ENCODE results near the gene ZBTB8A.
"Not testable (repeated sequence)": the region's sequence is repeated elsewhere in the genome, so short reads cannot be mapped to it uniquely, and the experiment has no call there.

Gene ZBTB8A

GRCh38 chr1:32533792-32534327 is 5.4 kb upstream of the ZBTB8A start:
- in situ Hi-C loops (cut with MboI; ENCODE audit: low pct_unique_long_range_greater_than_20kb, low sequenced_read_pairs): no loop called here
- peak; percentile 90 for DNase-seq

GRCh38 chr1:32536117-32536516 is 3.1 kb upstream of the ZBTB8A start:
- in situ Hi-C loops (cut with MboI; ENCODE audit: low pct_unique_long_range_greater_than_20kb, low sequenced_read_pairs): no loop called here
- DNase-seq: peak; percentile 79

GRCh38 chr1:32536764-32537163 is 2.5 kb upstream of the ZBTB8A start:
- in situ Hi-C loops (cut with MboI; ENCODE audit: low pct_unique_long_range_greater_than_20kb, low sequenced_read_pairs): no loop called here
- no peak for DNase-seq

- DNase-seq: peak; percentile 54
- in situ Hi-C loops (cut with MboI; ENCODE audit: low pct_unique_long_range_greater_than_20kb, low sequenced_read_pairs): no loop called here
Observed at GRCh38 chr1:32539584-32540571, 651 bp downstream of the ZBTB8A start.

- in situ Hi-C loops (cut with MboI; ENCODE audit: low pct_unique_long_range_greater_than_20kb, low sequenced_read_pairs): no loop called here
- peak; percentile 29 for DNase-seq
Observed at GRCh38 chr1:32540605-32541004, 1.4 kb downstream of the ZBTB8A start.

GRCh38 chr1:32541064-32541566 is 1.9 kb downstream of the ZBTB8A start:
- in situ Hi-C loops (cut with MboI; ENCODE audit: low pct_unique_long_range_greater_than_20kb, low sequenced_read_pairs): no loop called here
- no peak for DNase-seq

GRCh38 chr1:32546611-32547010 is 7.4 kb downstream of the ZBTB8A start:
- in situ Hi-C loops (cut with MboI; ENCODE audit: low pct_unique_long_range_greater_than_20kb, low sequenced_read_pairs): no loop called here
- no peak for DNase-seq

GRCh38 chr1:32549616-32550015 is 10.4 kb downstream of the ZBTB8A start:
- in situ Hi-C loops (cut with MboI; ENCODE audit: low pct_unique_long_range_greater_than_20kb, low sequenced_read_pairs): no loop called here
- no peak for DNase-seq

- in situ Hi-C loops (cut with MboI; ENCODE audit: low pct_unique_long_range_greater_than_20kb, low sequenced_read_pairs): no loop called here
- DNase-seq: no peak
Observed at GRCh38 chr1:32554288-32554687, 15.1 kb downstream of the ZBTB8A start.

GRCh38 chr1:32557035-32557434 is 17.8 kb downstream of the ZBTB8A start:
- in situ Hi-C loops (cut with MboI; ENCODE audit: low pct_unique_long_range_greater_than_20kb, low sequenced_read_pairs): not testable (repeated sequence)

GRCh38 chr1:32557812-32558211 is 18.6 kb downstream of the ZBTB8A start:
- in situ Hi-C loops (cut with MboI; ENCODE audit: low pct_unique_long_range_greater_than_20kb, low sequenced_read_pairs): no loop called here
- no peak for DNase-seq

More at GRCh38 chr1:32557035-32557434, 17.8 kb downstream of the ZBTB8A start:
- not testable (repeated sequence) for DNase-seq

- no peak for DNase-seq
- in situ Hi-C loops (cut with MboI; ENCODE audit: low pct_unique_long_range_greater_than_20kb, low sequenced_read_pairs): no loop called here
Observed at GRCh38 chr1:32568929-32569328, 29.7 kb downstream of the ZBTB8A start.

- in situ Hi-C loops (cut with MboI; ENCODE audit: low pct_unique_long_range_greater_than_20kb, low sequenced_read_pairs): no loop called here
Observed at GRCh38 chr1:32580348-32581017, 41.3 kb downstream of the ZBTB8A start.

GRCh38 chr1:32592943-32593342 is 53.7 kb downstream of the ZBTB8A start:
- DNase-seq: no peak
- in situ Hi-C loops (cut with MboI; ENCODE audit: low pct_unique_long_range_greater_than_20kb, low sequenced_read_pairs): no loop called here

More at GRCh38 chr1:32580348-32581017, 41.3 kb downstream of the ZBTB8A start:
- DNase-seq: peak; percentile 38

GRCh38 chr1:32600034-32600433 is 60.8 kb downstream of the ZBTB8A start:
- in situ Hi-C loops (cut with MboI; ENCODE audit: low pct_unique_long_range_greater_than_20kb, low sequenced_read_pairs): no loop called here
- DNase-seq: no peak

GRCh38 chr1:32605711-32606424 is 66.6 kb downstream of the ZBTB8A start:
- in situ Hi-C loops (cut with MboI; ENCODE audit: low pct_unique_long_range_greater_than_20kb, low sequenced_read_pairs): no loop called here
- DNase-seq: no peak

GRCh38 chr1:32606565-32607371 is 67.5 kb downstream of the ZBTB8A start:
- in situ Hi-C loops (cut with MboI; ENCODE audit: low pct_unique_long_range_greater_than_20kb, low sequenced_read_pairs): no loop called here
- no peak for DNase-seq

GRCh38 chr1:32609180-32609579 is 70.0 kb downstream of the ZBTB8A start:
- in situ Hi-C loops (cut with MboI; ENCODE audit: low pct_unique_long_range_greater_than_20kb, low sequenced_read_pairs): no loop called here
- no peak for DNase-seq
